Measurements from ENCODE around the gene ALDH3B1.

The ALDH3B1 gene

GRCh38 chr11:68047437-68048290 is 37.5 kb downstream of the ALDH3B1 start:
- DNase-seq = no peak

GRCh38 chr11:68048681-68049508 is 38.8 kb downstream of the ALDH3B1 start:
- no peak for DNase-seq

GRCh38 chr11:68049509-68050370 is 39.6 kb downstream of the ALDH3B1 start:
- DNase-seq = peak; percentile 53

- no peak for DNase-seq
These were observed 40.3 kb downstream of the ALDH3B1 start for GRCh38 chr11:68050371-68050841.

- DNase-seq = no peak
These were observed 41.3 kb downstream of the ALDH3B1 start for GRCh38 chr11:68051191-68052136.

GRCh38 chr11:68052137-68052873 is 42.2 kb downstream of the ALDH3B1 start:
- DNase-seq = no peak

- no peak for DNase-seq
These were observed 43.0 kb downstream of the ALDH3B1 start for GRCh38 chr11:68053117-68053516.

- no peak for DNase-seq
These were observed 44.1 kb downstream of the ALDH3B1 start for GRCh38 chr11:68053981-68054812.

GRCh38 chr11:68056317-68057285 is 46.5 kb downstream of the ALDH3B1 start:
- DNase-seq = no peak

- DNase-seq = no peak
These were observed 47.7 kb downstream of the ALDH3B1 start for GRCh38 chr11:68057807-68058206.

- no peak for DNase-seq
These were observed 51.4 kb downstream of the ALDH3B1 start for GRCh38 chr11:68061508-68061907.

- DNase-seq = no peak
These were observed 54.8 kb downstream of the ALDH3B1 start for GRCh38 chr11:68064926-68065325.

- DNase-seq = no peak
These were observed 55.7 kb downstream of the ALDH3B1 start for GRCh38 chr11:68065841-68066240.

- DNase-seq = no peak
These were observed 56.6 kb downstream of the ALDH3B1 start for GRCh38 chr11:68066742-68067141.

- DNase-seq = no peak
These were observed 57.9 kb downstream of the ALDH3B1 start for GRCh38 chr11:68067991-68068390.

- DNase-seq = no peak
These were observed 61.3 kb downstream of the ALDH3B1 start for GRCh38 chr11:68071281-68072048.

- no peak for DNase-seq
These were observed 64.6 kb downstream of the ALDH3B1 start for GRCh38 chr11:68074584-68075352.

Data from T1000 (cell line).